ENCODE results near the gene PLA2G6. TPM values are rescaled to one million over a fixed set of nuclear protein-coding genes. Genes with fewer than 3 reads are reported as not detected.

The PLA2G6 gene
- total RNA-seq, 4 donors from 2014 or later = 12.9 to 24.2 (median 14.2) TPM

DNA sequence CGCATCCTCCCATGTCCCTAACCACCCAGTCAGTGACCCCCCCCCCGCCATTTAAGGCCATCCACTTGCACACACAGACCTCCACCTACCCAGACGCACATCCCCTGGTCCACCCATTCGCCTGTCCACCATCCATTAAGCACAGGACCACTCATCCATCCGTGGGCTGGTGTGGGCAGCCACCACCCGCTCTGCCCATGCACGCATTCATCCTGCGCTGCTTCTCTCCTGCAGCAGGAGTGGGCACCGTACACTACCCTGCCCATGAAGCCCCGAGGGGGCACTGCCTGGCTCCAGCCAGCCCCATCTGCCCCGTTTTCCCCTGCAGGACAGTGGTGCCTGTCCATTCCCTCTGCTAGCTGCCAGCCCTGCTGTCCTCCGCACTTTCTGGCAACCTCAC is 93.8 kb downstream of the PLA2G6 start:
- Histone ChIP-seq H3K4me3 (peak overlapping the region in 1 of 4 donors; percentile 44), H3K36me3 (peaks cover 0 to 5% (median 0%) of the 10 kb centered on the region in 3 donors), H3K27ac (no peak overlapping the region), H3K4me1 (peaks cover 7 to 22% (median 14%) of the 10 kb centered on the region in 3 donors), H3K9me3 (no peaks in the 10 kb centered on the region), H3K27me3 (peaks cover 0 to 40% (median 2%) of the 10 kb centered on the region in 4 donors)
- DNase-seq = no peak
- 93 to 98% methylated on average over 12 of the region's 12 CpGs for WGBS, 2 donors
- intact Hi-C loops (cut with DNase I) = no loop called here
- TF ChIP-seq POLR2A (IDR thresholded peaks at IDR 0.05) = no peak
- TF ChIP-seq, protein P1, sequence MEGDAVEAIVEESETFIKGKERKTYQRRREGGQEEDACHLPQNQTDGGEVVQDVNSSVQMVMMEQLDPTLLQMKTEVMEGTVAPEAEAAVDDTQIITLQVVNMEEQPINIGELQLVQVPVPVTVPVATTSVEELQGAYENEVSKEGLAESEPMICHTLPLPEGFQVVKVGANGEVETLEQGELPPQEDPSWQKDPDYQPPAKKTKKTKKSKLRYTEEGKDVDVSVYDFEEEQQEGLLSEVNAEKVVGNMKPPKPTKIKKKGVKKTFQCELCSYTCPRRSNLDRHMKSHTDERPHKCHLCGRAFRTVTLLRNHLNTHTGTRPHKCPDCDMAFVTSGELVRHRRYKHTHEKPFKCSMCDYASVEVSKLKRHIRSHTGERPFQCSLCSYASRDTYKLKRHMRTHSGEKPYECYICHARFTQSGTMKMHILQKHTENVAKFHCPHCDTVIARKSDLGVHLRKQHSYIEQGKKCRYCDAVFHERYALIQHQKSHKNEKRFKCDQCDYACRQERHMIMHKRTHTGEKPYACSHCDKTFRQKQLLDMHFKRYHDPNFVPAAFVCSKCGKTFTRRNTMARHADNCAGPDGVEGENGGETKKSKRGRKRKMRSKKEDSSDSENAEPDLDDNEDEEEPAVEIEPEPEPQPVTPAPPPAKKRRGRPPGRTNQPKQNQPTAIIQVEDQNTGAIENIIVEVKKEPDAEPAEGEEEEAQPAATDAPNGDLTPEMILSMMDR (IDR thresholded peaks at IDR 0.05) = no peak

DNA sequence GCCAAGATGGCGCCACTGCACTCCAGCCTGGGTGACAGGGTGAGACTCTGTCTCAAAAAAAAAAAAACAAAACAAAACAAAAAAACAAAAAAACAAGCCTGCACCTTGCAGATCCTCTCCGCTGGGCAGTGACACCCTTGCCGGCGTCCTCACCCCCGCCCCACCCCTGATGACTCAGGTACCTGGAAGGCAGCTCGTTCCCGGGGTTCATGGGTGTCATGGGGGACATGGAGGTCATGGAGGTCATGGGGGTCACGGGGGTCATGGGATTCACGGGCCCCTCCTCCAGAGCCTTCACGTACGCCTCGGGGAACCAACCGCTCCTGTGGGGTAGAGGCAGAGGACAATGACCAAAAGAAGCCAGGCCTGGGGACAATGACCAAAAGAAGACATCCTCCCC is 94.7 kb downstream of the PLA2G6 start:
- Histone ChIP-seq H3K36me3 (peaks cover 0 to 5% (median 0%) of the 10 kb centered on the region in 3 donors), H3K27me3 (peaks cover 3 to 49% (median 8%) of the 10 kb centered on the region in 4 donors), H3K4me3 (no peak overlapping the region), H3K27ac (no peak overlapping the region), H3K4me1 (peaks cover 11 to 31% (median 22%) of the 10 kb centered on the region in 3 donors), H3K9me3 (no peaks in the 10 kb centered on the region)
- 63 to 65% methylated on average over 13 of the region's 13 CpGs for WGBS, 2 donors
- no peak for DNase-seq
- intact Hi-C loops (cut with DNase I) = no loop called here
- TF ChIP-seq POLR2A (IDR thresholded peaks at IDR 0.05) = no peak
- TF ChIP-seq, protein P1 (IDR thresholded peaks at IDR 0.05) = no peak

DNA sequence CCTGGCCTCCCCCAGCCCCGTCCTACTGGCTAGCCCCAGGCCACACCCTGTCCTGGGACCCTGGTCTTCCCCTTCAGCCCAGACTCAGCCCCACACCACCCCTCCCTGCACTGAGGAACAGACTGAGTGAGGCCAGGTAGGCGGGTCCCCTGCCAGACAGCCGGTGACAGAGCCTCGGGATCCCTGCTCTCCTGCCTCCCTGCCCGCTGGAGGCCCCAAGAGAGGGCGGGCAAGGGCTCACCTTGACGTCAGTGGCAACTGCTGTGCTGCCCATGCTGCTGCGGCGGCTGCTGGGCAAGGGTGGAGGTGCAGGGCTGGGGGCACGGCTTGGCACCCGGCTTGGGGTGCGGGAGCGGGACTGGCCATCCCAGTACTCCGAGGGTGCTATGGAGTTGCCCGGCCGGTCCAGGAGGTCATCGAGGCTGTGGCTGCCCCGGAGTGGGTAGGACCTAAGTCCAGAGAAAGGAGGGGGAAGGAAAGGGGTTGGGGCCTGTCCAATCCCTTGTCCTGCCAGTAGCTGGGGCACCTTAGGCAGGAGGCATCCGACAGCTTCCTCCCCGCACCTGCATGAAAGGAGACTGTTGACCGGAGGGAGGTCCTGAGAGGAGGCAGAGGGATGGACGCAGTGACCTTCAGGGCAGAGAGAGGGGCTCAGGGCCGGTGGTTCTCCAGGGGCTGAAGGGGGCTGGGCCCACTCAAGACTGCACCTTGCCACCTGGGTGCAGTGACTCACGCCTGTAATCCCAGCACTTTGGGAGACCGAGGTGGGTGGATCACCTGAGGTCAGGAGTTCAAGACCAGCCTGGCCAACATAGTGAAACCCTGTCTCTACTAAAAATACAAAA is 95.4 kb downstream of the PLA2G6 start:
- H3K4me1 ChIP-seq = peaks cover 17 to 38% (median 29%) of the 10 kb centered on the region in 3 donors
- H3K9me3 ChIP-seq = no peaks in the 10 kb centered on the region
- peaks cover 0 to 5% (median 0%) of the 10 kb centered on the region in 3 donors for H3K36me3 ChIP-seq
- peaks cover 3 to 56% (median 11%) of the 10 kb centered on the region in 4 donors for H3K27me3 ChIP-seq
- H3K4me3 ChIP-seq = no peak overlapping the region
- WGBS, 2 donors = 86 to 100% methylated on average over 2 to 7 of the region's 25 CpGs
- intact Hi-C loops (cut with DNase I) = no loop called here
- no peak for DNase-seq
- no peak overlapping the region for H3K27ac ChIP-seq
- no peak for TF ChIP-seq POLR2A (IDR thresholded peaks at IDR 0.05)
- TF ChIP-seq, protein P1 (IDR thresholded peaks at IDR 0.05) = no peak

DNA sequence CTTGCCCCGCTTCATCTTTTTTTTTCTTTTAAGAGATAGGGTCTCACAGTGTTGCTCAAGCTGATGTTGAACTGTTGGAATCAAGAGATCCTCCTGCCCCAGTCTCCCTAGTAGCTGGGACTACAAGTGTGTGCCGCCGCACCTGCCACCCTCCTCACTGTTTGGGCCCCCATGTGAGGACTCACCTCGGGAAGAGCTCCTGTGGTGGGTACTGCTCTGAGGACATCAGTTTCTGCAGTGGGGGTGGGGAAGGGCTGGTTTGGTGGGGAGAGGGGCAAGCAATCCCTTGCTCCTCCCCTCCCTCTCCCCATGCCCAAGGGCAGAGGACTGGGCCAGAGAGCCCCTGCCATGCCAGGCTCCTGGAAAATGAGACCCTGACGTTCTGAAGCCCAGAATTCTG is 96.1 kb downstream of the PLA2G6 start:
- Histone ChIP-seq H3K27me3 (peaks cover 3 to 63% (median 11%) of the 10 kb centered on the region in 4 donors), H3K27ac (no peak overlapping the region), H3K4me3 (no peak overlapping the region), H3K9me3 (no peaks in the 10 kb centered on the region), H3K4me1 (peaks cover 23 to 45% (median 36%) of the 10 kb centered on the region in 3 donors), H3K36me3 (peaks cover 0 to 5% (median 0%) of the 10 kb centered on the region in 3 donors)
- 78 to 83% methylated on average over 3 of the region's 5 CpGs for WGBS, 2 donors
- no peak for DNase-seq
- intact Hi-C loops (cut with DNase I) = no loop called here
- no peak for TF ChIP-seq POLR2A (IDR thresholded peaks at IDR 0.05)
- TF ChIP-seq, protein P1 (IDR thresholded peaks at IDR 0.05) = no peak

DNA sequence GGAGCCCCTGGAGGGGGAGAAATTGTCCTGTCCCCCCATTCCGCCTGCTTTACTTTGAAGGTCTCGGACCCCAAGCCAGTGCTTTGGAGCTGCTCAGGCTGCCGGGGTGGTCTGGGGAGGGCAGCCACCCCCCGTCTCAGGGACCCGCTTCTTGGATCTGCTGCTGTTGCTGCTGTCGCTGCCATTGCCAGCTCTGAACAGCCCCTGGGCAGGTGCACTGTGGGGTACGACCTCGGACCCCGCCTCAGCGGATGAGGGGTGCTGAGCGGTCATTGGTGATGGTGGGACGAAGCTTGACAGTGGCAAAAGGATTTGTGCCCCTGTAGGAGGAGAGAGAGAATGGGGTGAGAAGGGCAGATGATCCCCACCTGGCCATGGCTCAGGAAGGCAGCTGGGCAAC is 96.6 kb downstream of the PLA2G6 start:
- Histone ChIP-seq H3K4me1 (peaks cover 23 to 47% (median 36%) of the 10 kb centered on the region in 3 donors), H3K27ac (no peak overlapping the region), H3K27me3 (peaks cover 3 to 68% (median 11%) of the 10 kb centered on the region in 4 donors), H3K9me3 (no peaks in the 10 kb centered on the region), H3K4me3 (no peak overlapping the region), H3K36me3 (peaks cover 0 to 5% (median 0%) of the 10 kb centered on the region in 3 donors)
- no peak for DNase-seq
- TF ChIP-seq POLR2A (IDR thresholded peaks at IDR 0.05) = no peak
- TF ChIP-seq, protein P1 (IDR thresholded peaks at IDR 0.05) = no peak
- intact Hi-C loops (cut with DNase I) = no loop called here
- WGBS, 2 donors = 90 to 92% methylated on average over 3 of the region's 12 CpGs

Measured in esophagus squamous epithelium (tissue), 5 donors.